ENCODE data around the gene PMPCA. TPM values are rescaled to one million over a fixed set of nuclear protein-coding genes. Genes with fewer than 3 reads are reported as not detected.

The PMPCA gene
- total RNA-seq, 1 experiment from 2014 or later: 54.9 TPM

DNA sequence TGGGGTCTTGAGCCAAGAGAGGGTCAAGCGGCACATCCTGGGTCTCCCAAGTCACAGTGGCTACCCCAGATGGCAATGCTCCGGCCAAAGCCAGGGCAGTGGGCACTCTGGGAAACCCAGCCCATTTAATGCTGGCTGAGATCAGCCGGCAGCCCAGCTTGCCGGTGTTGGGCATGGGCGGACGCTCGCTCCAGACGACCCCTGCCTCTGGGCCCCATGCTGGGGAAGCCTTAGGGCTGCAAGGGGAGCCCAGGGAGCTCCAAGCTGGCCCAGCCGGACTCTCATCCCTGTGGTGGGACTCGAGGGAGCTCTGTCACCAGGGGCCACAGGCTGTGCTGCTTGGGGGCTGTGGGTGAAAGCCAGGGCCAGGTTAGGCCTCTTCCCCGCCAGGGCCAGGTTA lies 31.1 kb upstream of the PMPCA start:
- BruUV-seq (replicated peaks): no TSS peak
- no peaks in the 10 kb centered on the region for H4K20me1 ChIP-seq (ENCODE audit: low read length)
- H3K36me3 ChIP-seq (ENCODE audit: low read depth, low read length): no peaks in the 10 kb centered on the region
- ChIA-PET POLR2A (ENCODE audit: unreplicated experiment) (interaction anchor here (0.5 kb wide), 1 partner anchor 104 kb away, joined by 3 read pairs; no protein-coding TSS in a partner anchor), CTCF (no interaction called here)
- H2AFZ ChIP-seq (ENCODE audit: low read length): no peak overlapping the region
- H3K79me2 ChIP-seq (ENCODE audit: low read length): no peaks in the 10 kb centered on the region
- intact Hi-C loops (cut with micrococcal nuclease): no loop called here
- H3K4me1 ChIP-seq (ENCODE audit: insufficient read depth, low read length): no peaks in the 10 kb centered on the region
- H3F3A ChIP-seq (ENCODE audit: low read length, unreplicated experiment): no peaks in the 10 kb centered on the region
- no peak overlapping the region for H3K27ac ChIP-seq (ENCODE audit: low read length)
- no peaks in the 10 kb centered on the region for H3K9me2 ChIP-seq (replicated peaks; ENCODE audit: low read length)
- no peak overlapping the region for H3K4me2 ChIP-seq (ENCODE audit: low read length)
- TF ChIP-seq EZH2 (IDR thresholded peaks at IDR 0.05; ENCODE audit: low read length, unreplicated experiment) (no peak), CTCF (conservative IDR thresholded peaks at IDR 0.05; ENCODE audit: low read depth, low read length) (no peak), EZH2phosphoT487 (IDR thresholded peaks at IDR 0.05; ENCODE audit: borderline replicate concordance, low read length) (no peak)
- no peaks in the 10 kb centered on the region for H3K9me3 ChIP-seq (ENCODE audit: low read length)
- ATAC-seq (no peak), DNase-seq (no peak)
- H3K9ac ChIP-seq (ENCODE audit: low read length): no peak overlapping the region
- no peaks in the 10 kb centered on the region for H3K27me3 ChIP-seq (ENCODE audit: low read length)
- H3K4me3 ChIP-seq (ENCODE audit: low read length): no peak overlapping the region

DNA sequence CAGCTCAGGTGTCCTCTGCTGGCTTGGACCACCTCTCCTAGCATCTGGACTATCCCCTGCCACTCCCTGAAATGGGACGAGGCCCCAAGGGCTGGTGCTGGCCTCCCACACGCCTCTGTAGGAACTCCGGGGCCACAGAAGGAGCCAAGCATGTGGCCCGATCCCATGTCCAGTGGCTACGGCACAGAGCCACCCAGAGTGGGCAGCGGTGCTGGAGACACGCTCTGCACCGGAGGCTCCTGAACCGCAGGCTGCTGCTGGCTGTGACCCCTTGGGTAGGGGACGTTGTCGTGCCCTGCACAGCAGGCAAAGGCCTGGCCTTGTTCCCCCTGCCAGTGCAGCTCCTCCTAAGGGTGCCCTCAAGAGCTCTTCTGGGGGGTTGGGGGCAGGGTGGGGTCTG lies 30.6 kb upstream of the PMPCA start:
- H3K36me3 ChIP-seq (ENCODE audit: low read depth, low read length): no peaks in the 10 kb centered on the region

More for the DNA sequence above, 30.6 kb upstream of the PMPCA start:
- ATAC-seq (no peak), DNase-seq (no peak)
- no peaks in the 10 kb centered on the region for H3K4me1 ChIP-seq (ENCODE audit: insufficient read depth, low read length)
- H3K9me3 ChIP-seq (ENCODE audit: low read length): no peaks in the 10 kb centered on the region
- TF ChIP-seq EZH2 (IDR thresholded peaks at IDR 0.05; ENCODE audit: low read length, unreplicated experiment) (no peak), CTCF (conservative IDR thresholded peaks at IDR 0.05; ENCODE audit: low read depth, low read length) (no peak), EZH2phosphoT487 (IDR thresholded peaks at IDR 0.05; ENCODE audit: borderline replicate concordance, low read length) (no peak)
- ChIA-PET CTCF (no interaction called here), POLR2A (ENCODE audit: unreplicated experiment) (interaction anchor here (0.5 kb wide), 1 partner anchor 104 kb away, joined by 3 read pairs; no protein-coding TSS in a partner anchor)
- no peaks in the 10 kb centered on the region for H3F3A ChIP-seq (ENCODE audit: low read length, unreplicated experiment)
- H3K4me2 ChIP-seq (ENCODE audit: low read length): no peak overlapping the region
- BruUV-seq (replicated peaks): no TSS peak
- no peak overlapping the region for H3K9ac ChIP-seq (ENCODE audit: low read length)
- H4K20me1 ChIP-seq (ENCODE audit: low read length): no peaks in the 10 kb centered on the region
- no peak overlapping the region for H2AFZ ChIP-seq (ENCODE audit: low read length)
- H3K27me3 ChIP-seq (ENCODE audit: low read length): no peaks in the 10 kb centered on the region
- no peak overlapping the region for H3K4me3 ChIP-seq (ENCODE audit: low read length)
- H3K9me2 ChIP-seq (replicated peaks; ENCODE audit: low read length): no peaks in the 10 kb centered on the region
- H3K27ac ChIP-seq (ENCODE audit: low read length): no peak overlapping the region
- intact Hi-C loops (cut with micrococcal nuclease): no loop called here
- H3K79me2 ChIP-seq (ENCODE audit: low read length): no peaks in the 10 kb centered on the region
